Activated naive CD4-positive, alpha-beta T cell (primary cell): Measurements from ENCODE around the gene ANKS1B.
"Not testable (repeated sequence)": the region's sequence is repeated elsewhere in the genome, so short reads cannot be mapped to it uniquely, and the experiment has no call there.

Experiments
- DNase-seq, 4 experiments: peaks; one replicate each; lab custom pipeline; 2025; lab: John Stamatoyannopoulos, UW

The ANKS1B gene

GRCh38 chr12:98870504-98870903 is 1114.2 kb downstream of the ANKS1B start:
- DNase-seq = no peak

- no peak for DNase-seq
Measured at GRCh38 chr12:98869886-98870503, 1114.7 kb downstream of the ANKS1B start.

- no peak for DNase-seq
Measured at GRCh38 chr12:98868538-98868937, 1116.2 kb downstream of the ANKS1B start.

- DNase-seq = no peak
Measured at GRCh38 chr12:98868076-98868475, 1116.7 kb downstream of the ANKS1B start.

GRCh38 chr12:98864363-98864762 is 1120.4 kb downstream of the ANKS1B start:
- DNase-seq = no peak

GRCh38 chr12:98863167-98863566 is 1121.6 kb downstream of the ANKS1B start:
- no peak for DNase-seq

GRCh38 chr12:98861251-98861650 is 1123.5 kb downstream of the ANKS1B start:
- no peak for DNase-seq

GRCh38 chr12:98856897-98857540 is 1127.7 kb downstream of the ANKS1B start:
- DNase-seq = no peak

GRCh38 chr12:98852181-98852580 is 1132.6 kb downstream of the ANKS1B start:
- DNase-seq = no peak

- no peak for DNase-seq
Measured at GRCh38 chr12:98847242-98847641, 1137.5 kb downstream of the ANKS1B start.

GRCh38 chr12:98845957-98846356 is 1138.8 kb downstream of the ANKS1B start:
- DNase-seq = no peak

- DNase-seq = no peak
Measured at GRCh38 chr12:98840325-98840724, 1144.4 kb downstream of the ANKS1B start.

GRCh38 chr12:98838231-98838647 is 1146.5 kb downstream of the ANKS1B start:
- DNase-seq = no peak

- DNase-seq = not testable (repeated sequence)
Measured at GRCh38 chr12:98837134-98837752, 1147.5 kb downstream of the ANKS1B start.

- DNase-seq = no peak
Measured at GRCh38 chr12:98830657-98831056, 1154.1 kb downstream of the ANKS1B start.

GRCh38 chr12:98828802-98829600 is 1155.7 kb downstream of the ANKS1B start:
- DNase-seq = no peak

GRCh38 chr12:98823012-98823411 is 1161.7 kb downstream of the ANKS1B start:
- DNase-seq = no peak

GRCh38 chr12:98821866-98822265 is 1162.9 kb downstream of the ANKS1B start:
- DNase-seq = no peak

- no peak for DNase-seq
Measured at GRCh38 chr12:98821232-98821631, 1163.5 kb downstream of the ANKS1B start.

GRCh38 chr12:98819821-98820404 is 1164.8 kb downstream of the ANKS1B start:
- DNase-seq = no peak

GRCh38 chr12:98819071-98819470 is 1165.7 kb downstream of the ANKS1B start:
- DNase-seq = no peak

GRCh38 chr12:98818239-98818638 is 1166.5 kb downstream of the ANKS1B start:
- DNase-seq = no peak
